ENCODE measurements around the gene FGF21. TPM values are rescaled to one million over a fixed set of nuclear protein-coding genes. Genes with fewer than 3 reads are reported as not detected.
A peak's percentile ranks its signal among the peaks of the same experiment; 100 is the strongest.

Gene FGF21
- polyA plus RNA-seq, 2 of the 4 experiments (the other 2 are of a cell fraction) = 0.06 TPM; not detected in 1

GRCh38 chr19:48720251-48720612, 35.1 kb upstream of the FGF21 start:
- TF ChIP-seq GATA3 (IDR thresholded peaks at IDR 0.05; ENCODE audit: borderline replicate concordance) = no peak
- TF ChIP-seq HMGXB4 (CRISPR knock-in tag; IDR thresholded peaks at IDR 0.05; ENCODE audit: borderline replicate concordance) = no peak
- no peak for TF ChIP-seq SMC3 (IDR thresholded peaks at IDR 0.05)
- no peak for TF ChIP-seq ATOH8 (CRISPR knock-in tag; IDR thresholded peaks at IDR 0.05; ENCODE audit: low read depth)
- no peak for TF ChIP-seq CBX2 (IDR thresholded peaks at IDR 0.05; ENCODE audit: borderline replicate concordance, low read depth)
- ChIA-PET POLR2A (interaction anchor here (0.6 to 1.7 kb wide), 8 partner anchors 15 to 356 kb away, joined by 3 to 10 read pairs (median 4); partner anchors contain the start of genes IZUMO1, SYNGR4 and TMEM143), CTCF (interaction anchor here (0.6 to 2.2 kb wide), 5 partner anchors 19 to 74 kb away, joined by 3 to 11 read pairs (median 4); partner anchors contain the start of gene CA11)
- Histone ChIP-seq H3K4me2 (peak overlapping the region; percentile 80), H3K27ac (peak overlapping the region; percentile 81 to 88), H3K4me1 (peaks cover 15% of the 10 kb centered on the region), H3K9me3 (no peaks in the 10 kb centered on the region), H3K4me3 (peak overlapping the region; percentile 53)
- no peak for FAIRE-seq
- 33% methylated on average over 12 of the region's 12 CpGs for WGBS (ENCODE audit: missing lambda C conversion rate)
- peak; percentile 12 to 13 for ATAC-seq
- DNase-seq (ENCODE audit: low read depth in 1 of 2, low spot score in 1 of 2) = no peak

DNA sequence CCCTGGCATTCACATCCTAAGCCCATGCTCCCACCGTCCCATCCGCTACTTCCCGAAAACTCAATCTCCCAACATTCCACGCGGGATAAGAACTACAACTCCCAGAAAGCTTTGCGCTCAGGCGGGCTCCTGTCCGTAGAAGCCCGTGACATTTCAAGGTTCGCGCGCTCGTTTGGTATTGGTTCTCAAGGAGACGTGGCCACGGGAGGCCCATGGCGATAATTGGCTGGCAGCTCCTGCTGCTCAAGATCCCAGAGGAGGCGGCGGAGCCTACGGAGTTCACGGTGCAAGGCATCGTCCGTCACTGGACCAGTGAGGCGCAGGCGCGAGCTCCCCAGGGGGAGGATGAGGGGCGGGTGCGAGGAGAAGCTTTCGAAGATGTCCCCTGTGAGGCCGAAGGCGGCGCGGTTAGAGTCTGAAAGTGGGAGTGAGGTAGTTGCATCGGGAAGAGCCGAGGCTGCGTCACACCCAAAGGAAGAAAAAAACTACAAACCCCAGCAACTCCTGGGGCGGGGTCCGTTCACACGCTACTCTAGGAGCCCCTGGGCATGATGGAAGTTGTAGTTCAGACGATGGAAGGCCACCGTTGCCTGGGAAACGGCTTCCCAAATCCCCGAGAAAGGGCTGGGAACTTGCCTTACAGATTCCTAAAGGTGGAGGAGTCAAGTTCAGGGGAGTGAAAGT, 34.6 kb upstream of the FGF21 start:
- peak overlapping the region; percentile 80 for H3K4me2 ChIP-seq
- DNase-seq (ENCODE audit: low read depth in 1 of 2, low spot score in 1 of 2) (peak; percentile 100), FAIRE-seq (peak; percentile 100), ATAC-seq (peak; percentile 92 to 95)
- H3K4me1 ChIP-seq = peaks cover 13% of the 10 kb centered on the region
- WGBS (ENCODE audit: missing lambda C conversion rate) = 1% methylated on average over 42 of the region's 42 CpGs
- ChIA-PET CTCF (interaction anchor here (0.6 to 2.2 kb wide), 7 partner anchors 18 to 75 kb away, joined by 3 to 11 read pairs (median 4); partner anchors contain the start of gene CA11), POLR2A (interaction anchor here (0.6 to 1.7 kb wide), 10 partner anchors 14 to 357 kb away, joined by 3 to 10 read pairs (median 4); partner anchors contain the start of genes FTL, IZUMO1, SYNGR4 and TMEM143)
- H3K27ac ChIP-seq = peak overlapping the region; percentile 81 to 88
- peak overlapping the region; percentile 53 for H3K4me3 ChIP-seq
- no peaks in the 10 kb centered on the region for H3K9me3 ChIP-seq
- TF ChIP-seq RNF2 (IDR thresholded peaks at IDR 0.05; ENCODE audit: borderline replicate concordance, low read depth) (no peak), RARB (CRISPR knock-in tag; IDR thresholded peaks at IDR 0.05) (no peak), HEYL (CRISPR knock-in tag; IDR thresholded peaks at IDR 0.05) (no peak), TFCP2L1 (CRISPR knock-in tag; IDR thresholded peaks at IDR 0.05) (no peak), ESRRA (IDR thresholded peaks at IDR 0.05; ENCODE audit: borderline replicate concordance, low read length) (no peak), NPAS2 (CRISPR knock-in tag; IDR thresholded peaks at IDR 0.05; ENCODE audit: borderline replicate concordance) (no peak), RFX5 (IDR thresholded peaks at IDR 0.05) (peak; percentile 65), HMGXB4 (CRISPR knock-in tag; IDR thresholded peaks at IDR 0.05; ENCODE audit: borderline replicate concordance) (no peak), FOSL2 (IDR thresholded peaks at IDR 0.05) (no peak), FOSL2 (CRISPR knock-in tag; IDR thresholded peaks at IDR 0.05) (no peak), CEBPB (IDR thresholded peaks at IDR 0.05) (no peak), CBX2 (IDR thresholded peaks at IDR 0.05; ENCODE audit: borderline replicate concordance, low read depth) (no peak), CBX8 (IDR thresholded peaks at IDR 0.05) (no peak), BCL3 (IDR thresholded peaks at IDR 0.05) (no peak), JUNB (IDR thresholded peaks at IDR 0.05) (no peak), MYC (IDR thresholded peaks at IDR 0.05; ENCODE audit: borderline replicate concordance, low read length) (peak; percentile 64; the same call in 1 of the 2 replicates), KDM1A (IDR thresholded peaks at IDR 0.05; ENCODE audit: low read depth) (no peak), BHLHE40 (IDR thresholded peaks at IDR 0.05; ENCODE audit: low read depth, low read length) (no peak), HOXB13 (CRISPR knock-in tag; IDR thresholded peaks at IDR 0.05; ENCODE audit: low read depth) (no peak), RAD21 (conservative IDR thresholded peaks at IDR 0.05 in 1 of 2, IDR thresholded peaks at IDR 0.05 in 1 of 2) (no peak), ZNF302 (CRISPR knock-in tag; IDR thresholded peaks at IDR 0.05) (no peak), JUN (IDR thresholded peaks at IDR 0.05) (peak in 1 of 2 experiments; percentile 64; a peak in 2 of 5 replicates)
- TF ChIP-seq, protein P1, sequence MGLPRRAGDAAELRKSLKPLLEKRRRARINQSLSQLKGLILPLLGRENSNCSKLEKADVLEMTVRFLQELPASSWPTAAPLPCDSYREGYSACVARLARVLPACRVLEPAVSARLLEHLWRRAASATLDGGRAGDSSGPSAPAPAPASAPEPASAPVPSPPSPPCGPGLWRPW (IDR thresholded peaks at IDR 0.05) = no peak
- TF ChIP-seq, protein P2, sequence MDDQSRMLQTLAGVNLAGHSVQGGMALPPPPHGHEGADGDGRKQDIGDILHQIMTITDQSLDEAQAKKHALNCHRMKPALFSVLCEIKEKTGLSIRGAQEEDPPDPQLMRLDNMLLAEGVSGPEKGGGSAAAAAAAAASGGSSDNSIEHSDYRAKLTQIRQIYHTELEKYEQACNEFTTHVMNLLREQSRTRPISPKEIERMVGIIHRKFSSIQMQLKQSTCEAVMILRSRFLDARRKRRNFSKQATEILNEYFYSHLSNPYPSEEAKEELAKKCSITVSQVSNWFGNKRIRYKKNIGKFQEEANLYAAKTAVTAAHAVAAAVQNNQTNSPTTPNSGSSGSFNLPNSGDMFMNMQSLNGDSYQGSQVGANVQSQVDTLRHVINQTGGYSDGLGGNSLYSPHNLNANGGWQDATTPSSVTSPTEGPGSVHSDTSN (IDR thresholded peaks at IDR 0.05) = peak; percentile 83
- TF ChIP-seq, protein P3, sequence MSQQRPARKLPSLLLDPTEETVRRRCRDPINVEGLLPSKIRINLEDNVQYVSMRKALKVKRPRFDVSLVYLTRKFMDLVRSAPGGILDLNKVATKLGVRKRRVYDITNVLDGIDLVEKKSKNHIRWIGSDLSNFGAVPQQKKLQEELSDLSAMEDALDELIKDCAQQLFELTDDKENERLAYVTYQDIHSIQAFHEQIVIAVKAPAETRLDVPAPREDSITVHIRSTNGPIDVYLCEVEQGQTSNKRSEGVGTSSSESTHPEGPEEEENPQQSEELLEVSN (IDR thresholded peaks at IDR 0.05; ENCODE audit: borderline replicate concordance, low read depth) = peak; percentile 57; the same call in 1 of the 2 replicates

Measured in A549 (cell line).